IMR-90 (cell line): ENCODE results near the gene MRM2. TPM values are rescaled to one million over a fixed set of nuclear protein-coding genes. Genes with fewer than 3 reads are reported as not detected.

Source experiments
- ATAC-seq: fragments of 200-7000 bp; cut with Tn5 transposase; 2 replicates; pipeline ENCODE4 v1.9.1; 2020; ENCODE audit warnings: low read depth, mild to moderate bottlenecking, moderate library complexity
- BruUV-seq: library from RNA; stranded (reverse); fragments of 400-500 nt; replicated peaks from 2 replicates; lab custom pipeline; 2021; lab: Mats Ljungman, UMichigan
- CTCF ChIA-PET: fragments of 300-600 bp; formaldehyde crosslinking; extraction: SDS; loops from one replicate; lab custom pipeline; 2021; ENCODE audit warnings: antibody characterized with exemption; lab: Yijun Ruan, JAX
- POLR2A ChIA-PET: fragments of 300-600 bp; sonication (Branson Sonifier 250); formaldehyde crosslinking; loops from one replicate; lab custom pipeline; 2022; ENCODE audit warnings: antibody characterized with exemption; ENCODE audit not compliant: unreplicated experiment; lab: Charles Lee
- DNase-seq: peaks from one replicate; pipeline ENCODE4 v3.0.0; 2013
- H2AFZ ChIP-seq: replicated peaks from 2 replicates; pipeline ENCODE3; 2013; ENCODE audit warnings: low read length, mild to moderate bottlenecking; ENCODE audit not compliant: poor library complexity
- H2AK5ac ChIP-seq: 2 replicates; pipeline ENCODE4 v1.6.1; 2013; ENCODE audit warnings: low read depth, low read length, inconsistent platforms
- H2AK9ac ChIP-seq: replicated peaks from 2 replicates; pipeline ENCODE3; 2013; ENCODE audit warnings: mild to moderate bottlenecking, low read depth, low read length, moderate library complexity; ENCODE audit not compliant: poor library complexity
- H2BK120ac ChIP-seq: 2 replicates; pipeline ENCODE4 v1.6.1; 2013; ENCODE audit warnings: low read depth, low read length, inconsistent platforms
- H2BK15ac ChIP-seq: 3 replicates; pipeline ENCODE4 v1.6.1; 2013; ENCODE audit warnings: low read depth, low read length, inconsistent platforms
- H2BK20ac ChIP-seq: 2 replicates; pipeline ENCODE4 v1.6.1; 2013; ENCODE audit warnings: low read depth, mild to moderate bottlenecking, inconsistent platforms, low read length, moderate library complexity
- H2BK5ac ChIP-seq: 2 replicates; pipeline ENCODE4 v1.6.1; 2013; ENCODE audit warnings: mild to moderate bottlenecking, low read depth, low read length, inconsistent platforms; ENCODE audit not compliant: poor library complexity, severe bottlenecking
- H3K14ac ChIP-seq: replicated peaks from 2 replicates; pipeline ENCODE4 v1.6.1; 2013; ENCODE audit warnings: low read depth, low read length, inconsistent platforms
- H3K18ac ChIP-seq: 2 replicates; pipeline ENCODE4 v1.6.1; 2013; ENCODE audit warnings: low read depth, low read length, control low read depth
- H3K23ac ChIP-seq: 2 replicates; pipeline ENCODE4 v1.6.1; 2013; ENCODE audit warnings: low read depth, low read length, inconsistent platforms
- H3K27ac ChIP-seq: 2 replicates; pipeline ENCODE4 v1.5.1; 2013; ENCODE audit warnings: mild to moderate bottlenecking, control low read depth, low read length; ENCODE audit not compliant: insufficient read depth
- H3K27me3 ChIP-seq: 2 replicates; pipeline ENCODE4 v1.6.1; 2013; ENCODE audit warnings: low read length; ENCODE audit not compliant: control insufficient read depth, insufficient read depth
- H3K36me3 ChIP-seq: 2 replicates; pipeline ENCODE4 v1.6.1; 2013; ENCODE audit warnings: low read length, mixed read lengths; ENCODE audit not compliant: control insufficient read depth, insufficient read depth
- H3K4ac ChIP-seq: 2 replicates; pipeline ENCODE4 v1.6.1; 2013; ENCODE audit warnings: low read depth, low read length, inconsistent platforms
- H3K4me1 ChIP-seq: 2 replicates; pipeline ENCODE4 v1.6.1; 2013; ENCODE audit warnings: low read length, mixed read lengths; ENCODE audit not compliant: control insufficient read depth, insufficient read depth
- H3K4me2 ChIP-seq: 2 replicates; pipeline ENCODE4 v1.6.1; 2013; ENCODE audit warnings: low read depth, mild to moderate bottlenecking, control low read depth, low read length, moderate library complexity
- H3K4me3 ChIP-seq: 2 replicates; pipeline ENCODE4 v1.5.1; 2013; ENCODE audit warnings: low read depth, mild to moderate bottlenecking, control low read depth, low read length, moderate library complexity; ENCODE audit not compliant: insufficient read depth
- H3K56ac ChIP-seq: 2 replicates; pipeline ENCODE4 v1.6.1; 2013; ENCODE audit warnings: low read length, inconsistent platforms; ENCODE audit not compliant: insufficient read depth; ENCODE audit errors: extremely low read depth
- H3K79me1 ChIP-seq, 2 experiments: 2 replicates each; pipeline ENCODE4 v1.6.1; 2013; ENCODE audit warnings: low read length in 2 of 2, inconsistent platforms in 1 of 2, low read depth in 1 of 2
- H3K9ac ChIP-seq: 2 replicates; pipeline ENCODE4 v1.6.1; 2013; ENCODE audit warnings: low read depth, low read length, control low read depth
- H3K9me1 ChIP-seq: 2 replicates; pipeline ENCODE4 v1.6.1; 2013; ENCODE audit warnings: low read length, inconsistent platforms; ENCODE audit not compliant: insufficient read depth
- H3K9me3 ChIP-seq: 2 replicates; pipeline ENCODE4 v1.6.1; 2013; ENCODE audit warnings: low read length; ENCODE audit not compliant: control insufficient read depth, insufficient read depth
- H4K20me1 ChIP-seq: 2 replicates; pipeline ENCODE4 v1.6.1; 2013; ENCODE audit warnings: low read length, inconsistent platforms; ENCODE audit not compliant: insufficient read depth
- H4K5ac ChIP-seq: 2 replicates; pipeline ENCODE4 v1.6.1; 2013; ENCODE audit warnings: mild to moderate bottlenecking, low read depth, low read length, control low read depth
- H4K8ac ChIP-seq, 2 experiments: 2 replicates each; pipeline ENCODE4 v1.6.1; 2013; ENCODE audit warnings: low read depth in 2 of 2, low read length in 2 of 2, control low read depth in 1 of 2, inconsistent platforms in 1 of 2
- H4K91ac ChIP-seq: 2 replicates; pipeline ENCODE4 v1.6.1; 2013; ENCODE audit warnings: low read depth, low read length, inconsistent platforms; ENCODE audit not compliant: insufficient read depth
- BHLHE40 ChIP-seq: fragments of 150-350 bp; IDR thresholded peaks from 2 replicates; pipeline ENCODE4 v1.6.1; 2016; ENCODE audit warnings: mild to moderate bottlenecking, low read depth, low read length
- CEBPB ChIP-seq: IDR thresholded peaks from 2 replicates; pipeline ENCODE4 v1.6.1; 2012; ENCODE audit warnings: low read depth, low read length, improper control_type of control experiment
- CHD1 ChIP-seq: IDR thresholded peaks from 2 replicates; pipeline ENCODE4 v1.6.1; 2012; ENCODE audit warnings: low read depth, low read length, improper control_type of control experiment
- FOS ChIP-seq: fragments of 150-350 bp; IDR thresholded peaks from 2 replicates; pipeline ENCODE4 v1.6.1; 2016; ENCODE audit warnings: low read depth, low read length
- MAFK ChIP-seq: IDR thresholded peaks from 2 replicates; pipeline ENCODE4 v1.6.1; 2012; ENCODE audit warnings: low read depth, low read length, improper control_type of control experiment
- MAZ ChIP-seq: IDR thresholded peaks from 2 replicates; pipeline ENCODE4 v1.6.1; 2012; ENCODE audit warnings: low read depth, mild to moderate bottlenecking, low read length, improper control_type of control experiment, moderate library complexity, borderline replicate concordance
- MXI1 ChIP-seq: IDR thresholded peaks from 2 replicates; pipeline ENCODE4 v1.6.1; 2012; ENCODE audit warnings: low read depth, mild to moderate bottlenecking, low read length, moderate library complexity, borderline replicate concordance
- NFE2L2 ChIP-seq: fragments of 150-350 bp; IDR thresholded peaks from 2 replicates; pipeline ENCODE4 v1.6.1; 2016; ENCODE audit warnings: low read depth, mild to moderate bottlenecking, low read length
- POLR2A ChIP-seq: IDR thresholded peaks from 2 replicates; pipeline ENCODE4 v1.6.1; 2012; ENCODE audit warnings: mild to moderate bottlenecking, low read depth, low read length
- RAD21 ChIP-seq: IDR thresholded peaks from 2 replicates; pipeline ENCODE4 v1.6.1; 2012; ENCODE audit warnings: low read length, improper control_type of control experiment
- RCOR1 ChIP-seq: IDR thresholded peaks from 2 replicates; pipeline ENCODE4 v1.6.1; 2012; ENCODE audit warnings: mild to moderate bottlenecking, low read length, improper control_type of control experiment; ENCODE audit not compliant: insufficient replicate concordance
- RFX5 ChIP-seq: IDR thresholded peaks from 2 replicates; pipeline ENCODE4 v1.8.0; 2012; ENCODE audit warnings: low read depth, mild to moderate bottlenecking, low read length, moderate library complexity
- SMC3 ChIP-seq: fragments of 150-350 bp; IDR thresholded peaks from 2 replicates; pipeline ENCODE4 v1.6.1; 2016; ENCODE audit warnings: low read depth, mild to moderate bottlenecking, antibody characterized with exemption, low read length, moderate library complexity
- WGBS, 2 experiments: methylation state at CpG; one replicate each; pipeline versions ENCODE4 v1.1.5 to v1.1.7; 2013; ENCODE audit warnings: missing lambda C conversion rate in 2 of 2; ENCODE audit not compliant: insufficient read length in 1 of 2; ENCODE audit errors: extremely low coverage in 2 of 2; 5-methylcytosine and 5-hydroxymethylcytosine counted together
- dilution Hi-C: fragments of 300-500 bp; cut with HindIII; formaldehyde crosslinking; loops from one replicate; pipeline ENCODE4 v1.14.3; 2018; ENCODE audit warnings: low sequenced_read_pairs; ENCODE audit not compliant: unreplicated experiment
- in situ Hi-C: fragments of 300-500 bp; cut with MboI; formaldehyde crosslinking; loops from 3 replicates; pipeline ENCODE4 v1.14.3; 2019; ENCODE audit warnings: low sequenced_read_pairs, inconsistent platforms, mixed read lengths
- intact Hi-C: fragments of 100-400 bp; cut with micrococcal nuclease; formaldehyde crosslinking; loops from 2 replicates; pipeline ENCODE4 v1.10.0; 2022
- polyA plus RNA-seq, 3 experiments: library from polyadenylated mRNA; depleted of rRNA; stranded (reverse); fragments of >200 nt; gene quantifications; 2 replicates each; pipeline ENCODE4 v1.2.3, GENCODE V29; 2012; ENCODE audit warnings: low replicate concordance in 1 of 3
- total RNA-seq: library from RNA; depleted of rRNA; stranded (reverse); fragments of >200 nt; gene quantifications from 2 replicates; pipeline ENCODE4 v1.2.3, GENCODE V29; 2012
- TF ChIP-seq, protein P1 (sequence below): fragments of 150-350 bp; IDR thresholded peaks from 2 replicates; pipeline ENCODE4 v1.6.1; 2017; ENCODE audit warnings: mild to moderate bottlenecking, antibody characterized with exemption, low read length, low read depth
- TF ChIP-seq, protein P2 (sequence below): conservative IDR thresholded peaks from 2 replicates; pipeline ENCODE4 v1.5.1; 2012; ENCODE audit warnings: mild to moderate bottlenecking, low read depth, low read length, improper control_type of control experiment
- TF ChIP-seq, protein P3 (sequence below): fragments of 150-350 bp; IDR thresholded peaks from 2 replicates; pipeline ENCODE4 v1.6.1; 2016; ENCODE audit warnings: low read depth, mild to moderate bottlenecking, low read length, moderate library complexity, borderline replicate concordance

Gene MRM2
- total and polyA plus RNA-seq, 2 of the 4 experiments (the other 2 are of a cell fraction), result 19.1 to 23.8 TPM

DNA sequence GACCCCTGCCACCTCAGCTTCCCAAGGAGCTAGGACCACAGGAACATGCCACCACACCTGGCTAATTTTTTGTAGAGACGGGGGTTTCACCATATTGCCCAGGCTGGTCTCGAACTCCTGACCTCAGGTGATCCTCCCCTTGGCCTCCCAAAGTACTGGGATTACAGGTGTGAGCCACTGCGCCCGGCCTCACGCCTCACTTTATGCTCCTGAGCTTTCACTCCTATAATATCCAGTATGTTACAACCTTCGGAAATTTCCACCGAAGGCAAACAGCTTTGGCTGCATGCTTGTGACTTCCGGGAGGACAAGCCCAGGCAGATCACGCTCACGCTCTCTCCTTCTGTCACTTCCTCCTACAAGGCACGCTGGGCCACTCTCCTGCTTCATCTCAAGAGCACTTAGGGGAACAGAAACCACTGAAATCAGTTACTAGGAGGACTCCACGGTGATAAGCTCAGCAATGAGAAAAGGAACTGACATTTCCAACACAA is 4.8 kb downstream of the MRM2 start:
- H3K9me1 ChIP-seq, result peaks cover 11% of the 10 kb centered on the region; the same call in 1 of the 2 replicates
- H2AK5ac ChIP-seq, result no peak overlapping the region
- no peak overlapping the region for H3K4ac ChIP-seq
- H3K18ac ChIP-seq, result no peak overlapping the region
- H3K27me3 ChIP-seq, result no peaks in the 10 kb centered on the region
- intact Hi-C loops, result no loop called here
- H3K4me1 ChIP-seq, result peaks cover 3% of the 10 kb centered on the region
- DNase-seq, result no peak
- no peak overlapping the region for H3K4me3 ChIP-seq
- no peak overlapping the region for H2BK5ac ChIP-seq
- ChIA-PET CTCF (no interaction called here), POLR2A (no interaction called here)
- H2BK15ac ChIP-seq, result no peak overlapping the region
- H3K56ac ChIP-seq, result no peak overlapping the region
- no peak overlapping the region for H3K27ac ChIP-seq
- H2BK20ac ChIP-seq, result no peak overlapping the region
- 97% methylated on average over 9 of the region's 12 CpGs; no CpG with 5 or more reads in 1 of the 2 experiments for WGBS, 2 experiments
- dilution Hi-C loops, result no loop called here
- H3K9me3 ChIP-seq, result no peaks in the 10 kb centered on the region
- no peak overlapping the region for H3K9ac ChIP-seq
- no peak overlapping the region for H2BK120ac ChIP-seq
- H4K8ac ChIP-seq, result no peak overlapping the region
- no TSS peak for BruUV-seq
- in situ Hi-C loops, result loop anchor here (5.0 kb wide), 1 partner anchor 110 kb away; no protein-coding TSS in a partner anchor
- H3K36me3 ChIP-seq, result peaks cover 32% of the 10 kb centered on the region
- no peak overlapping the region for H4K5ac ChIP-seq
- ATAC-seq, result no peak
- no peak overlapping the region for H3K23ac ChIP-seq
- H3K4me2 ChIP-seq, result no peak overlapping the region
- TF ChIP-seq RCOR1 (no peak), MAZ (no peak), BHLHE40 (no peak), POLR2A (no peak), CHD1 (no peak), MAFK (no peak), CEBPB (no peak), FOS (no peak), MXI1 (no peak), RFX5 (no peak), NFE2L2 (no peak), RAD21 (no peak), SMC3 (no peak)
- TF ChIP-seq, protein P1, sequence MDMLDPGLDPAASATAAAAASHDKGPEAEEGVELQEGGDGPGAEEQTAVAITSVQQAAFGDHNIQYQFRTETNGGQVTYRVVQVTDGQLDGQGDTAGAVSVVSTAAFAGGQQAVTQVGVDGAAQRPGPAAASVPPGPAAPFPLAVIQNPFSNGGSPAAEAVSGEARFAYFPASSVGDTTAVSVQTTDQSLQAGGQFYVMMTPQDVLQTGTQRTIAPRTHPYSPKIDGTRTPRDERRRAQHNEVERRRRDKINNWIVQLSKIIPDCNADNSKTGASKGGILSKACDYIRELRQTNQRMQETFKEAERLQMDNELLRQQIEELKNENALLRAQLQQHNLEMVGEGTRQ, result no peak
- TF ChIP-seq, protein P2, sequence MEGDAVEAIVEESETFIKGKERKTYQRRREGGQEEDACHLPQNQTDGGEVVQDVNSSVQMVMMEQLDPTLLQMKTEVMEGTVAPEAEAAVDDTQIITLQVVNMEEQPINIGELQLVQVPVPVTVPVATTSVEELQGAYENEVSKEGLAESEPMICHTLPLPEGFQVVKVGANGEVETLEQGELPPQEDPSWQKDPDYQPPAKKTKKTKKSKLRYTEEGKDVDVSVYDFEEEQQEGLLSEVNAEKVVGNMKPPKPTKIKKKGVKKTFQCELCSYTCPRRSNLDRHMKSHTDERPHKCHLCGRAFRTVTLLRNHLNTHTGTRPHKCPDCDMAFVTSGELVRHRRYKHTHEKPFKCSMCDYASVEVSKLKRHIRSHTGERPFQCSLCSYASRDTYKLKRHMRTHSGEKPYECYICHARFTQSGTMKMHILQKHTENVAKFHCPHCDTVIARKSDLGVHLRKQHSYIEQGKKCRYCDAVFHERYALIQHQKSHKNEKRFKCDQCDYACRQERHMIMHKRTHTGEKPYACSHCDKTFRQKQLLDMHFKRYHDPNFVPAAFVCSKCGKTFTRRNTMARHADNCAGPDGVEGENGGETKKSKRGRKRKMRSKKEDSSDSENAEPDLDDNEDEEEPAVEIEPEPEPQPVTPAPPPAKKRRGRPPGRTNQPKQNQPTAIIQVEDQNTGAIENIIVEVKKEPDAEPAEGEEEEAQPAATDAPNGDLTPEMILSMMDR, result no peak
- TF ChIP-seq, protein P3, sequence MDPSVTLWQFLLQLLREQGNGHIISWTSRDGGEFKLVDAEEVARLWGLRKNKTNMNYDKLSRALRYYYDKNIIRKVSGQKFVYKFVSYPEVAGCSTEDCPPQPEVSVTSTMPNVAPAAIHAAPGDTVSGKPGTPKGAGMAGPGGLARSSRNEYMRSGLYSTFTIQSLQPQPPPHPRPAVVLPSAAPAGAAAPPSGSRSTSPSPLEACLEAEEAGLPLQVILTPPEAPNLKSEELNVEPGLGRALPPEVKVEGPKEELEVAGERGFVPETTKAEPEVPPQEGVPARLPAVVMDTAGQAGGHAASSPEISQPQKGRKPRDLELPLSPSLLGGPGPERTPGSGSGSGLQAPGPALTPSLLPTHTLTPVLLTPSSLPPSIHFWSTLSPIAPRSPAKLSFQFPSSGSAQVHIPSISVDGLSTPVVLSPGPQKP, result no peak
- H4K91ac ChIP-seq, result no peak overlapping the region
- peaks cover 7% of the 10 kb centered on the region; the same call in 1 of the 2 replicates for H4K20me1 ChIP-seq
- no peak overlapping the region for H2AFZ ChIP-seq
- H3K79me1 ChIP-seq, result peaks cover 24 to 36% of the 10 kb centered on the region in 2 experiments
- H2AK9ac ChIP-seq, result no peak overlapping the region
- no peak overlapping the region for H3K14ac ChIP-seq
